Spleen (tissue), 7 donors: ENCODE data around the gene ANKRD33.

ENCODE experiments used
- POLR2A ChIP-seq, 3 donors: fragments of 450-650 bp; IDR thresholded peaks; one replicate each; pipeline ENCODE4 v1.5.1; 2017; ENCODE audit warnings: antibody characterized with exemption in 3 of 3, mild to moderate bottlenecking in 1 of 3
- TF ChIP-seq, protein P1 (sequence below), 11 experiments: fragments of 200-600 bp in 7 of 11; fragments of 450-650 bp in 4 of 11; sonication (generic) in 4 of 11; IDR thresholded peaks in 8 of 11; conservative IDR thresholded peaks in 3 of 11; 1 replicate in 7 of 11; 2 replicates in 4 of 11; pipeline versions ENCODE4 v1.4.0 to v1.8.0; 2016 to 2021; ENCODE audit warnings: antibody characterized with exemption in 11 of 11, inconsistent platforms in 4 of 11, mild to moderate bottlenecking in 1 of 11
- donor health status: DM: no; HTN: no; CAD: no; lungs with moderate emphysema.
- donor health status: DM: no; HTN: no; CAD: no.
- donor health status: DM: no; HTN: no; CAD: no.

DNA sequence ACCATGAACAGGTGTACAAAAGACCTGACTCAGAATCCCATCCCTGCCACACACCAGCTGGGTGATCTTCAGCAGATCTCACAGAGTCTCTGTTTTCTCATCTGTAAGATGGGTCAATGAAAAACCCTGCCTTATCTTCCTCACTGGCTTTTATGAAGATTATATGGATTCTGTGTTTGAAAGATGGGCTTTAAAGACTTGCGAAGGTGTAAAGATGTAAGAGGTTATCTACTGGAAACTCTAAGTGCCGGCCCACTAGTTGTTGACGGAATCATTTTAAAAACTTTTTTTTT lies 15.3 kb upstream of the ANKRD33 start:
- TF ChIP-seq, protein P1, sequence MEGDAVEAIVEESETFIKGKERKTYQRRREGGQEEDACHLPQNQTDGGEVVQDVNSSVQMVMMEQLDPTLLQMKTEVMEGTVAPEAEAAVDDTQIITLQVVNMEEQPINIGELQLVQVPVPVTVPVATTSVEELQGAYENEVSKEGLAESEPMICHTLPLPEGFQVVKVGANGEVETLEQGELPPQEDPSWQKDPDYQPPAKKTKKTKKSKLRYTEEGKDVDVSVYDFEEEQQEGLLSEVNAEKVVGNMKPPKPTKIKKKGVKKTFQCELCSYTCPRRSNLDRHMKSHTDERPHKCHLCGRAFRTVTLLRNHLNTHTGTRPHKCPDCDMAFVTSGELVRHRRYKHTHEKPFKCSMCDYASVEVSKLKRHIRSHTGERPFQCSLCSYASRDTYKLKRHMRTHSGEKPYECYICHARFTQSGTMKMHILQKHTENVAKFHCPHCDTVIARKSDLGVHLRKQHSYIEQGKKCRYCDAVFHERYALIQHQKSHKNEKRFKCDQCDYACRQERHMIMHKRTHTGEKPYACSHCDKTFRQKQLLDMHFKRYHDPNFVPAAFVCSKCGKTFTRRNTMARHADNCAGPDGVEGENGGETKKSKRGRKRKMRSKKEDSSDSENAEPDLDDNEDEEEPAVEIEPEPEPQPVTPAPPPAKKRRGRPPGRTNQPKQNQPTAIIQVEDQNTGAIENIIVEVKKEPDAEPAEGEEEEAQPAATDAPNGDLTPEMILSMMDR (IDR thresholded peaks at IDR 0.05 in 8 of 11, conservative IDR thresholded peaks at IDR 0.05 in 3 of 11): no peak
- no peak for TF ChIP-seq POLR2A (IDR thresholded peaks at IDR 0.05)
